Smooth muscle cell of trachea (primary cell): ENCODE data around the gene FNDC8. TPM values are rescaled to one million over a fixed set of nuclear protein-coding genes. Genes with fewer than 3 reads are reported as not detected.

Source experiments
- total RNA-seq: library from RNA; depleted of rRNA; stranded (reverse); fragments of >200 nt; gene quantifications from 2 replicates; pipeline ENCODE4 v1.2.1, GENCODE V29; 2014

Gene FNDC8
- not detected in 2 replicates for total RNA-seq

GRCh38 chr17:35121315-35121714 lies at the start of gene FNDC8:
Gene FNDC8, plus strand, starts transcription at chr17:35121615. Its CDS starts 79 bp downstream, at chr17:35121694.

DNA sequence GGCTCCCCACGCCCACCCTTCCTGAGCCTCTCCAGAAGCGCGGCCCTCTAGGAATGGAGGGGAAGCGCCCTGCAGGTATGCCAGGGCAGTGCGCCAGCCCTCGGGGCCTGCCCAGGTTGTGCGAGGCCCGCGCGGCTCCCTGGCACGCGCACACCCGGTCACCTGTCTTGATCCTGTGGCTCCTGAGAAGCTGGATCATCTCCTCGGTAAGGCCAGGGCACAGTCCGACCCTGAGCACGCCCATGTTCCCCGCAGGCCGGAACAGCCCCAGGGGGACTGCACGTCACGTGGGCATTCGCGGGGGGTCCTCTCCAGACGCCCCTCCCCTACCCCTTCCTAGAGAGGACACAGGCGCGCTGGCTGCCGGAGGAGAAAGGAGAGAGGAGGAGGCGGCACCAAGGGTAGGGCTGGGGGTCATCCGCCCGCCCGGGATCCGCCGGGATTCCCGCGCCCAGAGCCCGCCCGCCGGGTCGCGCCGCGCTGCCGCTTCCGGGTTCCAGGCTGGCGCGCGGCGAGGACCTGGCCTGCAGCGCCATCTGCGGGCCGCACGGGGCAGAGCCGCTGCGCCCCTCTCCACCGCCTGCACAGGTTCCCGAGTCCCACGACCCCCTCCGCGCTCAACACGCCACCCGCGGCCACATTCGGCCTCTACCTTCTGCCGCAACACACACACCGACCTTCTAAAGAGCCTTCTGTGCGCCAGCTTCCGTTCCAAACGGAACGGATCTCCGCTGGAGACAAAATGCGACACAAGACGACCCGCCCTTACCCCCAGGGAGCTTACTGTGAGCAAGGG lies 1.8 kb upstream of the FNDC8 start, which contains the start of gene RAD51D:
Gene RAD51D, minus strand, starts transcription at position 491 of the 796 bp plus-strand sequence. Its CDS starts 247 bp downstream, at position 244.

GRCh38 chr17:35141681-35142466 lies 20.5 kb downstream of the FNDC8 start, which contains the start of gene NLE1:
Gene NLE1, minus strand, starts transcription at chr17:35142303. Its CDS starts 28 bp downstream, at chr17:35142275.

GRCh38 chr17:35147375-35147905 lies 26.0 kb downstream of the FNDC8 start, which contains the start of gene UNC45B:
Gene UNC45B, plus strand, starts transcription at chr17:35147817. Its CDS starts 447 bp downstream, at chr17:35148264.

Other genes starting within 250 kb of the FNDC8 start
- 1.0 and 1.7 TPM in 2 replicates for gene CCT6B, start 160.2 kb upstream of the FNDC8 start, total RNA-seq
- gene ZNF830, start 160.1 kb upstream of the FNDC8 start, total RNA-seq: 12.4 and 14.0 TPM in 2 replicates
- gene LIG3, start 141.1 kb upstream of the FNDC8 start, total RNA-seq: 30.8 and 33.5 TPM in 2 replicates
- 16.7 and 27.5 TPM in 2 replicates for gene RFFL, start 57.9 kb upstream of the FNDC8 start, total RNA-seq
- gene RAD51D, start 1.8 kb upstream of the FNDC8 start, total RNA-seq: 16.4 and 20.7 TPM in 2 replicates
- 27.9 and 30.6 TPM in 2 replicates for gene NLE1, start 20.7 kb downstream of the FNDC8 start, total RNA-seq
- not detected in 2 replicates for gene UNC45B, start 26.2 kb downstream of the FNDC8 start, total RNA-seq
- not detected in 2 replicates for gene SLC35G3, start 72.8 kb downstream of the FNDC8 start, total RNA-seq
- gene SLFN5, start 121.5 kb downstream of the FNDC8 start, total RNA-seq: 127 and 142 TPM in 2 replicates